Amniotic epithelial cell (primary cell): ENCODE data around the gene HOXD10.

Source experiments
- DNase-seq: peaks from one replicate; pipeline ENCODE4 v3.0.0-alpha.2; 2010; ENCODE audit warnings: low read depth

The HOXD10 gene

GRCh38 chr2:176151442-176152287, 35.1 kb downstream of the HOXD10 start, which contains the start of gene HOXD4:
HOXD4 (plus strand) TSS chr2:176151550; CDS start chr2:176151634, 84 bp downstream.
- no peak for DNase-seq

- no peak for DNase-seq
Observed at GRCh38 chr2:176152350-176153181, 36.0 kb downstream of the HOXD10 start.

- no peak for DNase-seq
Observed at GRCh38 chr2:176154576-176155252, 38.1 kb downstream of the HOXD10 start.

GRCh38 chr2:176155356-176156044, 38.9 kb downstream of the HOXD10 start:
- DNase-seq = no peak

- DNase-seq = no peak
Observed at GRCh38 chr2:176156301-176156806, 39.8 kb downstream of the HOXD10 start.

GRCh38 chr2:176156807-176157498, 40.4 kb downstream of the HOXD10 start, which contains the start of gene HOXD3:
HOXD3 (plus strand) TSS chr2:176157307; CDS start chr2:176169115, 11,808 bp downstream.
- DNase-seq = no peak

GRCh38 chr2:176157499-176158185, 41.1 kb downstream of the HOXD10 start:
- DNase-seq = no peak

- no peak for DNase-seq
Observed at GRCh38 chr2:176158186-176158591, 41.6 kb downstream of the HOXD10 start.

- no peak for DNase-seq
Observed at GRCh38 chr2:176158855-176159662, 42.5 kb downstream of the HOXD10 start.

GRCh38 chr2:176159663-176160250, 43.2 kb downstream of the HOXD10 start:
- no peak for DNase-seq

GRCh38 chr2:176160251-176160985, 43.8 kb downstream of the HOXD10 start:
- DNase-seq = no peak

GRCh38 chr2:176160986-176161824, 44.6 kb downstream of the HOXD10 start:
- DNase-seq = no peak

GRCh38 chr2:176161825-176162626, 45.4 kb downstream of the HOXD10 start:
- DNase-seq = peak; percentile 7

GRCh38 chr2:176162911-176163671, 46.5 kb downstream of the HOXD10 start:
- DNase-seq = no peak

- DNase-seq = no peak
Observed at GRCh38 chr2:176163672-176164056, 47.1 kb downstream of the HOXD10 start.

GRCh38 chr2:176164201-176164600, 47.6 kb downstream of the HOXD10 start:
- no peak for DNase-seq
